K562 (cell line): ENCODE measurements around the gene CAMKV. TPM values are rescaled to one million over a fixed set of nuclear protein-coding genes. Genes with fewer than 3 reads are reported as not detected.

ENCODE experiments used
- ATAC-seq: fragments of 200-7000 bp; cut with Tn5 transposase; 3 replicates; pipeline ENCODE4 v1.9.1; 2020; ENCODE audit warnings: moderate library complexity
- BruUV-seq: library from RNA; stranded (reverse); fragments of 400-500 nt; replicated peaks from 2 replicates; lab custom pipeline; 2021; lab: Mats Ljungman, UMichigan
- CTCF ChIA-PET: fragments of 300-600 bp; formaldehyde crosslinking; extraction: SDS; loops from one replicate; lab custom pipeline; 2021; ENCODE audit warnings: low intra/inter-chr PET ratio; lab: Yijun Ruan, JAX
- POLR2A ChIA-PET: fragments of 300-600, 350-650 bp; sonication (Branson Sonifier 250); formaldehyde crosslinking; extraction: SDS; loops from one replicate; lab custom pipeline; 2021; ENCODE audit warnings: antibody characterized with exemption, inconsistent platforms; lab: Yijun Ruan, JAX
- DNase-seq, 4 experiments: peaks; one replicate each; pipeline versions ENCODE4 v3.0.0 to v3.0.0-alpha.2; 2011 to 2018; ENCODE audit warnings: low spot score in 3 of 4, mixed read lengths in 3 of 4; ENCODE audit errors: extremely low read depth in 1 of 4
- FAIRE-seq: peaks from 2 replicates; lab custom pipeline; 2011; peaks lifted over from hg19 to GRCh38; lab: Jason Lieb, UNC
- H2AFZ ChIP-seq: 2 replicates; pipeline ENCODE4 v1.6.0; 2011; ENCODE audit warnings: low read depth, low read length, control low read depth, inconsistent platforms
- H3K27ac ChIP-seq: fragments of 200-600 bp; 3 replicates; pipeline ENCODE4 v1.8.0; 2011; ENCODE audit warnings: low read depth, mild to moderate bottlenecking, control low read depth, inconsistent platforms, low read length, moderate library complexity, mixed read lengths; ENCODE audit errors: extremely low read depth
- H3K27me3 ChIP-seq, 2 experiments: fragments of 300-600 bp in 1 of 2; 2 replicates in 1 of 2; 3 replicates in 1 of 2; pipeline versions ENCODE4 v1.6.0 to v1.8.0; 2011; ENCODE audit warnings: inconsistent platforms in 2 of 2, low read length in 2 of 2, mild to moderate bottlenecking in 1 of 2, mixed read lengths in 1 of 2, moderate library complexity in 1 of 2; ENCODE audit not compliant: control insufficient read depth in 2 of 2, insufficient read depth in 2 of 2
- H3K36me3 ChIP-seq: fragments of 300-600 bp; 3 replicates; pipeline ENCODE4 v1.8.0; 2011; ENCODE audit warnings: mild to moderate bottlenecking, low read length, inconsistent platforms; ENCODE audit not compliant: control insufficient read depth, insufficient read depth
- H3K4me1 ChIP-seq, 2 experiments: fragments of 200-600 bp in 1 of 2; replicated peaks in 1 of 2; 2 replicates in 1 of 2; 3 replicates in 1 of 2; pipeline versions ENCODE4 v1.5.1 to v1.8.0; 2011; ENCODE audit warnings: inconsistent platforms in 2 of 2, low read length in 2 of 2, mild to moderate bottlenecking in 1 of 2, mixed read lengths in 1 of 2, moderate library complexity in 1 of 2; ENCODE audit not compliant: control insufficient read depth in 2 of 2, insufficient read depth in 2 of 2
- H3K4me2 ChIP-seq: 2 replicates; pipeline ENCODE4 v1.6.1; 2011; ENCODE audit warnings: low read length, control low read depth, inconsistent platforms, mixed read lengths; ENCODE audit not compliant: insufficient read depth
- H3K4me3 ChIP-seq: fragments of 200-600 bp; sonication (generic), shearing (Covaris generic); 2 replicates; pipeline ENCODE4 v1.5.1; 2016; ENCODE audit warnings: control low read depth, inconsistent platforms
- H3K79me2 ChIP-seq: fragments of 200-600 bp; 3 replicates; pipeline ENCODE4 v1.8.0; 2011; ENCODE audit warnings: low read length, inconsistent platforms; ENCODE audit not compliant: control insufficient read depth, insufficient read depth
- H3K9ac ChIP-seq, 2 experiments: 2 replicates each; pipeline versions ENCODE4 v1.6.0 to v1.6.1; 2011; ENCODE audit warnings: low read depth in 2 of 2, low read length in 2 of 2, control low read depth in 1 of 2, inconsistent platforms in 1 of 2, mild to moderate bottlenecking in 1 of 2, mixed read lengths in 1 of 2; ENCODE audit not compliant: insufficient read depth in 1 of 2
- H3K9me1 ChIP-seq: one replicate; pipeline ENCODE4 v1.6.0; 2011; ENCODE audit warnings: inconsistent platforms, mild to moderate bottlenecking, low read length, moderate library complexity; ENCODE audit not compliant: control insufficient read depth, insufficient read depth
- H3K9me3 ChIP-seq: replicated peaks from 2 replicates; pipeline ENCODE4 v1.5.1; 2011; ENCODE audit warnings: low read depth, low read length, inconsistent platforms; ENCODE audit not compliant: control insufficient read depth, insufficient read depth
- H4K20me1 ChIP-seq: replicated peaks from 2 replicates; pipeline ENCODE4 v1.6.1; 2011; ENCODE audit warnings: low read length, inconsistent platforms, mixed read lengths; ENCODE audit not compliant: control insufficient read depth, insufficient read depth
- BHLHE40 ChIP-seq: IDR thresholded peaks from 2 replicates; pipeline ENCODE4 v1.6.1; 2011; ENCODE audit warnings: low read length, improper control_type of control experiment
- CEBPB ChIP-seq: fragments of 450-650 bp; IDR thresholded peaks from 2 replicates; pipeline ENCODE4 v1.6.1; 2016; ENCODE audit warnings: missing genetic modification characterization, missing compliant biosample characterization
- CREM ChIP-seq: IDR thresholded peaks from 2 replicates; pipeline ENCODE4 v1.6.1; 2014; ENCODE audit warnings: antibody characterized with exemption, low read depth
- RBM17 ChIP-seq: fragments of 200-400 bp; formaldehyde crosslinking; IDR thresholded peaks from 2 replicates; pipeline ENCODE4 v1.6.1; 2017; ENCODE audit warnings: low read depth, mild to moderate bottlenecking, low read length, borderline replicate concordance
- RUNX1 ChIP-seq: sonication (generic); IDR thresholded peaks from 2 replicates; pipeline ENCODE4 v1.6.1; 2016; ENCODE audit warnings: antibody characterized with exemption, low read depth
- YY1 ChIP-seq, 3 experiments: IDR thresholded peaks; 2 replicates each; pipeline ENCODE4 v1.6.1; 2011; ENCODE audit warnings: low read length in 2 of 3, mild to moderate bottlenecking in 2 of 3, moderate library complexity in 2 of 3, borderline replicate concordance in 1 of 3, control low read depth in 1 of 3, low read depth in 1 of 3; ENCODE audit not compliant: insufficient read depth in 3 of 3, insufficient replicate concordance in 2 of 3, control insufficient read depth in 1 of 3, insufficient read length in 1 of 3; ENCODE audit errors: extremely low read depth in 1 of 3
- ZBTB1 ChIP-seq: sonication (generic); formaldehyde crosslinking; IDR thresholded peaks from 2 replicates; pipeline ENCODE4 v1.8.1; 2023; ENCODE audit warnings: missing genetic modification reagents, low read depth, mild to moderate bottlenecking, borderline replicate concordance
- ZKSCAN1 ChIP-seq: fragments of 150-350 bp; IDR thresholded peaks from 2 replicates; pipeline ENCODE4 v1.6.1; 2016; ENCODE audit warnings: low read depth, low read length
- ZNF253 ChIP-seq: fragments of 250-450 bp; sonication (Bioruptor Pico); conservative IDR thresholded peaks from 2 replicates; pipeline ENCODE4 v1.6.1; 2021; ENCODE audit warnings: mild to moderate bottlenecking
- WGBS: fragments of 100-300 bp; shearing (Covaris generic); methylation state at CpG from one replicate; pipeline ENCODE4 v1.1.6; 2016; ENCODE audit warnings: low coverage, mixed read lengths; ENCODE audit not compliant: insufficient coverage; ENCODE audit errors: missing lambda C conversion rate; 5-methylcytosine and 5-hydroxymethylcytosine counted together
- in situ Hi-C: fragments of 300-500 bp; cut with MboI; formaldehyde crosslinking; loops from 4 replicates; pipeline ENCODE4 v1.15.0; 2018; ENCODE audit warnings: inconsistent platforms, mixed read lengths
- intact Hi-C: fragments of 100-400 bp; cut with micrococcal nuclease; formaldehyde crosslinking; loops from 2 replicates; pipeline ENCODE4 v1.14.2; 2022
- polyA plus RNA-seq, 8 experiments: library from polyadenylated mRNA; depleted of rRNA in 4 of 8; stranded (reverse) in 5 of 8; unstranded in 3 of 8; fragments of >200 nt; fragmentation: Nextera tagmentation in 2 of 8; fragmentation: Illumina TruSeq in 1 of 8; extraction: Ambion mirVana in 2 of 8; extraction: Trizol in 1 of 8; gene quantifications; 2 replicates each; pipeline versions ENCODE4 v1.2.1 to v1.2.3, GENCODE V29; 2011 to 2014; ENCODE audit warnings: inconsistent platforms in 1 of 8, missing spikeins in 1 of 8
- total RNA-seq, 7 experiments: library from RNA; depleted of rRNA in 6 of 7; stranded (reverse); fragments of >200 nt in 6 of 7; fragmentation: Illumina TruSeq in 2 of 7; extraction: Trizol in 2 of 7; gene quantifications; 2 replicates each; pipeline versions ENCODE4 v1.2.1 to v1.2.3, GENCODE V29; 2011 to 2021; ENCODE audit warnings: low replicate concordance in 1 of 7
- TF ChIP-seq, protein P1 (sequence below): sonication (generic); formaldehyde crosslinking; IDR thresholded peaks from 2 replicates; pipeline ENCODE4 v1.8.1; 2023; ENCODE audit warnings: mild to moderate bottlenecking, missing genetic modification reagents
- TF ChIP-seq, protein P2 (sequence below): fragments of 450-650 bp; IDR thresholded peaks from 2 replicates; pipeline ENCODE4 v1.6.1; 2016; ENCODE audit warnings: missing biosample characterization, missing genetic modification characterization
- TF ChIP-seq, protein P3 (sequence below): fragments of 250-450 bp; sonication (Bioruptor Pico); IDR thresholded peaks from 2 replicates; pipeline ENCODE4 v1.6.1; 2021; ENCODE audit warnings: mild to moderate bottlenecking

The CAMKV gene
- total and polyA plus RNA-seq, 9 of the 15 experiments (the other 6 are each of a cell fraction or from before 2014, with no cell fraction given) = 0.08 to 2.7 (median 0.79) TPM

DNA sequence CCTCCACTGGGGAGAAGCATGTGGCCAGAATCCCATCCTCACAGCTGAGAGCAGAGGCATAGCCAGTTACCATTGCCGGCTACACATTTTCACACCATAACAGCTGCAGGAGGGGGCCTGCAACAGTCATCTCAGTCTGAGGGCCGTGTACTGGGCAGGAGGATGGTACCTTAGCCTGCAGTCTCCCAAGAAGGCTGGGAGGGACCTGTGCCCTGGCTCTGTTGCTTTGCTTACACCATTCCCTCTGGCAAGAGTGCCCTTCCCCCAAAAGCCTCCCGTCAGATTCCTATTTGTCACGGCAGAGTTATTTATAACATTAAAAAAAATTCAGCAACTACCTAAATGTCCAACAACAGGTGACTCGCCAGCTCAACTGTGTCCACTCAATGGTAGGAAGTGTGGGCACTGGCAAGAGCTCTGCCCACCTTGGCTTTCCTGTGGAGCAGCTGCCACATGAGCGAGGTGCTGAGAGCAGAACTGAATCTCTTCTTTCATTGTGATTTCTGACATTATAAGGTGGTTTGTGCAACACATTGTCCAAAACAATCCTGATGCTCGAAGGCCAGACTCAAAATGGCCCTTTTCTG lies 4.4 kb downstream of the CAMKV start:
- Histone ChIP-seq H3K9me1 (no peaks in the 10 kb centered on the region), H3K4me1 (peaks cover 0 to 18% of the 10 kb centered on the region in 2 experiments; a peak in 2 of 5 replicates), H3K4me3 (no peak overlapping the region), H3K79me2 (no peaks in the 10 kb centered on the region), H3K9me3 (no peaks in the 10 kb centered on the region), H3K9ac (no peak overlapping the region), H4K20me1 (peaks cover 6% of the 10 kb centered on the region; the same call in 1 of the 2 replicates), H3K27ac (no peak overlapping the region), H2AFZ (no peak overlapping the region), H3K4me2 (no peak overlapping the region), H3K36me3 (no peaks in the 10 kb centered on the region), H3K27me3 (peaks cover 6 to 39% of the 10 kb centered on the region in 2 experiments; a peak in 4 of 5 replicates)
- CTCF ChIA-PET = no interaction called here
- FAIRE-seq = no peak
- no peak for DNase-seq
- 2% methylated on average over 6 of the region's 7 CpGs for WGBS
- no peak for TF ChIP-seq YY1 (IDR thresholded peaks at IDR 0.05; ENCODE audit: borderline replicate concordance in 1 of 3, control insufficient read depth in 1 of 3, extremely low read depth in 1 of 3, insufficient read depth in 3 of 3, insufficient read length in 1 of 3, insufficient replicate concordance in 2 of 3, low read depth in 1 of 3, low read length in 2 of 3)
- no peak for TF ChIP-seq RBM17
- TF ChIP-seq ZNF253 (CRISPR knock-in tag) = no peak
- TF ChIP-seq, protein P1, sequence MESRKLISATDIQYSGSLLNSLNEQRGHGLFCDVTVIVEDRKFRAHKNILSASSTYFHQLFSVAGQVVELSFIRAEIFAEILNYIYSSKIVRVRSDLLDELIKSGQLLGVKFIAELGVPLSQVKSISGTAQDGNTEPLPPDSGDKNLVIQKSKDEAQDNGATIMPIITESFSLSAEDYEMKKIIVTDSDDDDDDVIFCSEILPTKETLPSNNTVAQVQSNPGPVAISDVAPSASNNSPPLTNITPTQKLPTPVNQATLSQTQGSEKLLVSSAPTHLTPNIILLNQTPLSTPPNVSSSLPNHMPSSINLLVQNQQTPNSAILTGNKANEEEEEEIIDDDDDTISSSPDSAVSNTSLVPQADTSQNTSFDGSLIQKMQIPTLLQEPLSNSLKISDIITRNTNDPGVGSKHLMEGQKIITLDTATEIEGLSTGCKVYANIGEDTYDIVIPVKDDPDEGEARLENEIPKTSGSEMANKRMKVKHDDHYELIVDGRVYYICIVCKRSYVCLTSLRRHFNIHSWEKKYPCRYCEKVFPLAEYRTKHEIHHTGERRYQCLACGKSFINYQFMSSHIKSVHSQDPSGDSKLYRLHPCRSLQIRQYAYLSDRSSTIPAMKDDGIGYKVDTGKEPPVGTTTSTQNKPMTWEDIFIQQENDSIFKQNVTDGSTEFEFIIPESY (CRISPR knock-in tag) = no peak
- TF ChIP-seq ZKSCAN1 = no peak
- TF ChIP-seq, protein P2, sequence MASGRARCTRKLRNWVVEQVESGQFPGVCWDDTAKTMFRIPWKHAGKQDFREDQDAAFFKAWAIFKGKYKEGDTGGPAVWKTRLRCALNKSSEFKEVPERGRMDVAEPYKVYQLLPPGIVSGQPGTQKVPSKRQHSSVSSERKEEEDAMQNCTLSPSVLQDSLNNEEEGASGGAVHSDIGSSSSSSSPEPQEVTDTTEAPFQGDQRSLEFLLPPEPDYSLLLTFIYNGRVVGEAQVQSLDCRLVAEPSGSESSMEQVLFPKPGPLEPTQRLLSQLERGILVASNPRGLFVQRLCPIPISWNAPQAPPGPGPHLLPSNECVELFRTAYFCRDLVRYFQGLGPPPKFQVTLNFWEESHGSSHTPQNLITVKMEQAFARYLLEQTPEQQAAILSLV (tag) = no peak
- no peak for TF ChIP-seq RUNX1
- TF ChIP-seq ZBTB1 (CRISPR knock-in tag) = no peak
- no peak for TF ChIP-seq CEBPB (tag)
- no peak for TF ChIP-seq BHLHE40
- TF ChIP-seq CREM = no peak
- TF ChIP-seq, protein P3, sequence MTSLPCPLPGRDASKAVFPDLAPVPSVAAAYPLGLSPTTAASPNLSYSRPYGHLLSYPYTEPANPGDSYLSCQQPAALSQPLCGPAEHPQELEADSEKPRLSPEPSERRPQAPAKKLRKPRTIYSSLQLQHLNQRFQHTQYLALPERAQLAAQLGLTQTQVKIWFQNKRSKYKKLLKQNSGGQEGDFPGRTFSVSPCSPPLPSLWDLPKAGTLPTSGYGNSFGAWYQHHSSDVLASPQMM (CRISPR knock-in tag) = no peak
- ATAC-seq = no peak
- POLR2A ChIA-PET = no interaction called here
- in situ Hi-C loops (no loop called here), intact Hi-C loops (no loop called here)
- no TSS peak for BruUV-seq
